Stimulated activated CD8-positive, alpha-beta memory T cell treated with anti-CD3 and anti-CD28 coated beads, Interleukin-12 subunit alpha, Interleukin-12 subunit beta, amount 100 ng/mL, for 4 hours (primary cell): ENCODE data around the gene DLX1.

ENCODE experiments used
- DNase-seq: peaks from one replicate; pipeline ENCODE4 v3.0.0-alpha.2; 2020; ENCODE audit warnings: low read depth

DLX1 gene

DNA sequence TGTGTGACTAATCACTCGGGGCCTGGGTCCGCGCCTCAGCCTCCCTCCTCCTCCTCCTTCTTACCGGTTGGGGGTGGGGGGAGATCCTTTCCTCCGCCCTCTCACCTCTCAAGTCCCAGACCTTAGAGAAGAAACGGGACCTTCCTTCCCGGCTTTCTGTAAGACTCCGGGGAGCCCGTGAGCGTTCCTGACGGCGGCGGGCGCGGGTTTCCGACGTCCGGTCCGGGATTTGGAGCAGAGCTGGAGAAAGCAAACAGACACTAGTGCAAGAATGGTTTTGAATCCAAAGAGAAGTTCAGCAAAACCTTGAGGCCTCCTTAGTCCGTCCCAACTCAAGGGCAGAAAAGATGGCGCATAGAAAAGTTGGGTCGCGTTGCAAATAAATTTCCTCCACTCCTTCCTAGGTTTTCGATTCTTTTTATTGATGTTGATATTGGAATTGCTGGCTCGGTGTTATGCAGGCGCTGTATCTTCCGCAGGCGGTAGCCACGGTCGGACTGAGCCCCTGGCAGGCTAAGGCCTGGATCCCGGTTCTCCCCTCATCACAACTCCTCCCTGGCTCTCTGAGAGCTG, 2.0 kb downstream of the DLX1 start:
- DNase-seq, result no peak

DNA sequence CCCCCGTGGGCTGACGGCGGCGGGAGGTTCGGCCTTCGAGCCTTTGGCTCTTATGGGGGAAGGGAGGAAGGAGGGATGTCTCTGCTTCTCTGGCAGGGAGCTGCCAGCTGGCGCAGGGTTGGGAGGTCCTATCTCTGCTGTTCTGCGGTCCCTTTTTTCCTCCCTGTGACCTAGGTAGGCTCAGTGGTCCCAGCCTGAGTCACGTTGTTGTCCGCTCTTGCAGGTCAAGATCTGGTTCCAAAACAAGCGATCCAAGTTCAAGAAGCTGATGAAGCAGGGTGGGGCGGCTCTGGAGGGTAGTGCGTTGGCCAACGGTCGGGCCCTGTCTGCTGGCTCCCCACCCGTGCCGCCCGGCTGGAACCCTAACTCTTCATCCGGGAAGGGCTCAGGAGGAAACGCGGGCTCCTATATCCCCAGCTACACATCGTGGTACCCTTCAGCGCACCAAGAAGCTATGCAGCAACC, 2.5 kb downstream of the DLX1 start:
- DNase-seq, result no peak

DNA sequence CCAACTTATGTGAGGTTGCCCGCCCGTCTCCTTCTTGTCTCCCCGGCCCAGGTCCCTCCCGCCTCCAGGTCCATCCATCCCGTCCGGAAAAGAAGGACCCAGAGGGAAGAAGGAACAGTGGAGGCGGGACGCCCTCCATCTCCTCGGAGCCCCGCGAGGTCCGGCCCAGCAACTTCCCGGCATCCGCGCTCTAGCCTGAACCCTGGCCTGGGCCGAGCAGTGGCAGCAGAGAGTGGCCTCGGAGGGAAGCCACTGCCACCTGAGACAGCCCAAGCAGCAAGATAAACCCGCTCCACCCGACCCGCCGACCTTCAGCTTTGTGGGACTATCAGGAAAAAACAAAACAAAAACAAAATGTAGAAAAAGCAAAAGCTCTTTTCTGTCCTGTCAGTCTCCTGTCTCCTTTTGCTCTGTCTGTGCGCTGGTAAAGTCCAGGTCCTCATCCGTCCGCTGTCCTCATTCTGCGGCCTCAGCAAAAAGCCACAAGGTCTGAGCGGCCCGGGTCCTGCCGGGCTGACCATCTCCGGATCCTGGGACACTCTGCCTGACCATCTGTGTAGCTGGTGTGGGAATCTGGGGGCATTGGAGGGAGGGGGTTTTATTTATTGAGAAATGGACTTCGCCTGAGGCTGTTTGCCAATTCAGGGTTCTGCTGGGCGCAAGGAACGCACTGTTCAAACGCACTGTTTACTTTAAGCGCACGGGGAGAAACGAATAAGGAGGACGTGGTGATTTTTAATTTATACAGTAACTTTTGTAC, 3.1 kb downstream of the DLX1 start:
- no peak for DNase-seq

DNA sequence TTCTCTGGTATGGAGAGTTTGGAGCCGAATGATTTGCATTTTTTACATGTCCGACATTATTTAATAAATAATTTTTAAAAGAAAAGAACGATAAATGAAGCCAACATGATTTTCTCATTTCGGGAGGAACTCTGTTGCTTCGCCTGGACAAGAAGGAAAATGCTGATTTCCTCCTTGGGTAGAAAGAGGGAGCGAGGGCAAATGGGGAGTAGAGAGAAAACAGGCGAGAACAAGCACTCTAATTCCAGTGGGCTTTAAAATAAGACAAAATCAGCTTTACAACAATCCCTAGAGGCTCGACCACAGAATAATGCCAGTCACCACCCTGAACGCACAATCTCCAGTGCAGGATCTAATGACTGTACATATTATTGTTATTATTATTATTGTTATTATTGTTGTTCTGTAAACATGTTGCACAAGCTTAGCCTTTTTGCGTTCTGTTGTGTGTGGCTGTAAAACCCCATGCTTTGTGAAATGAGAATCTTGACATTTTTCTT, 3.7 kb downstream of the DLX1 start:
- no peak for DNase-seq

DNA sequence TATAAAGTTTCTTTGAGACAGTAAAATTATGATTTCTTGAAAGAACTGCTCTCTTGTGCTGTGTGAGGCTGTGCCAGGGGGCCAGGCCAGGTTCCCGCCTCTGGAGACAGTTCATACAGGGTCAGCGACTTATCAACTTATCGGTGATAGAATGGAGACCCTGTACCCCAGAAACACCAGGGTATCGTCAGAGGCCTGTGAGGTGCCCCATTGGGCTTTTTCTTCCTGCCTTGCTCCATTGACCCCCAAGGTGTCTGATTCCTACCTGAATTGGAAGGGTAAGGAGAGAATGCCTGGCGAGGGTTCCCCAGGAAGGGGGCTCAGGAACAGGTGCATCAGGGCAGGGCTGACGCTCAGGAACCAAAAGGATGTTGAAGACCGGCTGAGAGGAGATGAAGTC, 4.3 kb downstream of the DLX1 start:
- DNase-seq, result no peak

DNA sequence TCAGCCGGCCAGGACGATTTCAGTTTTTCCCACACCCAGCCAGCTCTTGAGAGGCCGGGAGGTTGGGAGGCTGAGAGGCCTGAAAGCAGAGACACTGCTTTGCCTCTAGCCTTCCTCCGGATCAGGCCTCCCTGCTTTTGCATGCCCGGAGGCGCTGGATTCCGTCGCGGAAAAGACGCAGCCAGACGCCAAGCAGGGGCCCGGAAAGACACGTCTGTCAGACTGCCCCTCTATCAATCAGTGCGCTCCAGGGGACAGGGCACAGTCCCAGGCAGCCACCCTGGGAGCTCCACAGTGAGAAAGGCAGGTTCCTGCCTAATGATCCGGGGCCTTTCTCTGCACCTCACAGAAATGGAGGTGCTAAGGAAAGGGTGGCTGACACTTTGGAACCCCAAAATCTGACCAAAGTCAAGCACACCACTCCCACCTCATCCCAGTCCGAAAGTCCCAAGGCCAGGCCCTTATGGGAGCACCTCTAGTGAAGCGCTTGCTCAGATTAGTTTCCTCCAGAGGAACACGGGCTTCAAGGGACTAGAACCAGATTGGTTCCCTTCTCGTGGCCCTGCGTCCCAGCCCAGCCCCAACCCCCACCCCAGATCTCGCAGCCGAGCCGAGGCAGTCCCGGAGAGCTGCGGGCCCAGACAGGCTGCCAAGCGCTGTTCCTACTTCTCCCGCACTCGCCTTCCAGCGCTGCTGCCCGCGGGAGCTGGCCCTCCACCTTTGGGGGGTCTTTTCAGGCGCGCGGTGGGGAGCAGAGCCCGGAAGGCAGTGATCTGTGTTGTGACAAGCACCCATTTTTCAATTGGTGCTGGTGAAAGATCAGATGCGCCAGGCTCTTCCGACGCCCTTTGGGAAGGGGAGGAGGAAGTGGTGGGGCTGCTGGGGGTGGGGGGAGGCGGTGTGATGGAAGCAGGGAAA, 5.0 kb downstream of the DLX1 start:
- DNase-seq, result no peak

DNA sequence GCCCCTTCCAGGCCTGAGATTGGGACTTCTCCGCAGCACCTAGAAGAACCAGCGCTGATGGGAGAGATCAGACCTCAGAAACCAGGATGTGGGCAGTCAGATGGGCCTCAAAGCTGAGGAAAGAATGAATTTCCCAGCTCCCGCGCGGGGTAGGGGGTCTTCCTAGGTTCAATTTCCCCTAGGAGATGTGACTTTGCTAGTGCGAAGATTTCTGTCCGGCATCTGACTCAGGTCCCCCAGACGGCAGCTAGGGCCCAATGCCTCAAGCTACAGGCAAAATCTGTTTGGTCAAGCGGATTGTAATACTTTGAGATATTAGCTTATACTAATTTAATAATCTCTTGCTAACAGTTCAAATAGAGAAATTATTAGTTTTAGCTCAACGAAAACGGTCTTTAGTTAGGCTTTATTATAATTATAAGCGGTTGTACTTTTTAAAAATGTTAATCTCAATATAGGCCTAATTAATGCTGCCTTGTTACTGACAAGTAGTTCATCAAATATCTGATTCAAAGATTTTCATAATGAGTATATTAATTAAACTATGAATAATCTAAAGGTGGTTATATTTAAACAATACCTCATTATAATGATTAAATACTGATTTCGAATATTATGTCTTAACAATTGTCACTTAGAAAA, 5.8 kb downstream of the DLX1 start:
- no peak for DNase-seq

DNA sequence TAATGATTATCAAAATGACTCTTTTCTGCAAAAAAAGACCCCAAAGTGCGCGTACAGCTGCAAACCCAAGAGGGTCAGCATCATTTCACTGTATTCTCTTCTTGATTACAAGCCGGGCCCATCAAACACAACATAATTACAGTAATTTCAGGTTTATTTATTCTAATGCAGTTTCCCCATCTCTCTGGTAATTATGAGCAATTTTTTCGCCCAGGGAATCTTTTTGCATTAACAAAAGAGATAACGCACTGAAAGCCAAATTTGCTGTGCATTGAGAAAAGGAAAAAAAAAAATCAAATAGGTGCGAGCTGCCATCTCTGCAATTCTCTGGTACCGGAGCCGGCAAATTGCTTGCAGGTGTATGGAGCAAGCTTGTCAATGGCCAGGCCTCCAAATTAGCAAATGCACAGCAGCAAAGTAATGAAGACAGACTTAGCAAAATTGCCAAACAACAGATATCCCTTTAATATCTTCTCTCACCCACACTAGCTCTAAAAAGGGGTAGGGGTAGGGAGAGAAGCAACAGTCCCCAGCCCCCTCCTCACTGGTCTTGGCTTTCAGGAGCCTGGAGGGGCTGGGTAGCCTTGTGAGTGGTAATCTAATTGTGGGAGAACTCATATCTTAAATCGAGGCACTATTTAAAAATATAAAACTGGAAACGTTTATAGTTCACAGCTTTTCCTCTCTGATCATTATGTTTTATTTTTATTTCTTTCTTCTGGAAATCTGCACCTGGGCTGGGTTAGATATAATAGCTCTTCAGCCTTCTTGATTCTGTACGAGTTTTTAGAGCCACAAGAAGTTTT, 6.7 kb downstream of the DLX1 start:
- no peak for DNase-seq

DNA sequence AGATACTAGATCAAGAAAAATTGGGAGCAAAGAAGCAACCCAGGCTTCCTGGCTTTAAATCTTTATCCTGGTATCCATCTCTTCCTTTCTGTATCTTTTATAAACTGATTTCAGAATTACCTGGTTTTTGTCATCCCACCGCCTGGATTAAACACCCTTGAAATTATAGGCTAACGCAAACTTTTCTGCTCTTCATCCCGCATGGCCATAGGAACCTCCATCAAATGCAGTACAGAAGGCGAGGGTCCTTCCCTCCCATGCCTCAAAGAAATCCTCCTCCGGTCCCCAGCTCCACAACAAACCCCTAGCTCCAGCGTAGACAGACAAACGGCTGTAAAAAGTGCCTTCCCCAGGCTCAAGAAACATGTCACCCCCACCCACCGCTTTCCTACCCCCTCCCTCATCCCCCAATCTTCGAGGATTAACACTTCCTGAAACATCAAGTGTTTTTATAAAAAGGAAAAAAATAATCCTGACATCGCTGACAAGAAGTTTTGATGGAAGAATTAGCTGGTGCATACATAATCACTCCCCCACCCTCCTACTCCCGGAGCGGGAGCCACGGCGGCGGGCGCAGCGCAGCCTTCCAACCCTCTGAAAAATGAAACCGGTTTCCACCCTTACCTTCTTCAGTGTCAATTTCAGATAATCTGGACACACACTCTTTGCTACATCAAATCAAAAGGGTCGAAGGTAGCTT, 7.6 kb downstream of the DLX1 start:
- DNase-seq, result no peak

DNA sequence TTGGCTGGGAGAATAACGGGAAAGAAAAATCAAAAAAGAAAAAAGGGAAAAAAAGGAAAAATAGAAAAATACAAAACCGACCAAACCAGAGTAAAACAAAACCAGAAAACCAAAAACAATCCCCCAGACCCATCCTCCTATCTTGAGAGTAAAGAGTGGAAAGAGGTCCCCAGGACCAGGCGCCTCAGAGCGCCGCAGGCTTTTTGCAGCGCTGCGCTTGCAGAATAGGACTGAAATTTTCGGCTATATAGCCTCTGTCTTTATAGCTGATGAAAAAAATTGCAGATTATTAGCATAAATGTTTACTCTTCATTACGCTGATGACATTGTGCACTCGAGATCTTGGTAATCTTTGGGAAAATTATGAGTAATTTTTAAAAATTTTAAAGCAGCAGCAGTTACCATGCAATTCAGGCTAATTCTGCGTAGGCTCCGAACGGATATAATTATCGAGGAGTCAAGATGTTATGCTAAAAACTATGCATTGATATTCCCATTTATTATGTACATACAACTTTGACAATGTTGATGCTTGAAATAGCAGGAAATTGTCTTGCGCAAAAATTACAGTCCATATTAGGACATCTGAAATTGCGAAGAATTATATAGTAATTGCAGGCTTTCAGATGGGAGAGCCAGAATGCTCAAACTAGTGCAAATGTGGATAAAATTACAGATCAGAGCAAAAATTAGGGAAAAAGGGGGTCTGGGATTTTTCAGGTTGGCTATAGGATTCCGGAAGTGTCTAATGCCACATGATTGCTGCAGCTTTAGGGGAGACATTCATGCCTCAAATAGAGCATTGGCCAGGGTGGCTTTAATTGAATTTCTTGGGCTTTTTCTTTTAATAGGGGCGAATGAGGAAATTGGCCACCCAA, 8.3 kb downstream of the DLX1 start:
- DNase-seq, result no peak

DNA sequence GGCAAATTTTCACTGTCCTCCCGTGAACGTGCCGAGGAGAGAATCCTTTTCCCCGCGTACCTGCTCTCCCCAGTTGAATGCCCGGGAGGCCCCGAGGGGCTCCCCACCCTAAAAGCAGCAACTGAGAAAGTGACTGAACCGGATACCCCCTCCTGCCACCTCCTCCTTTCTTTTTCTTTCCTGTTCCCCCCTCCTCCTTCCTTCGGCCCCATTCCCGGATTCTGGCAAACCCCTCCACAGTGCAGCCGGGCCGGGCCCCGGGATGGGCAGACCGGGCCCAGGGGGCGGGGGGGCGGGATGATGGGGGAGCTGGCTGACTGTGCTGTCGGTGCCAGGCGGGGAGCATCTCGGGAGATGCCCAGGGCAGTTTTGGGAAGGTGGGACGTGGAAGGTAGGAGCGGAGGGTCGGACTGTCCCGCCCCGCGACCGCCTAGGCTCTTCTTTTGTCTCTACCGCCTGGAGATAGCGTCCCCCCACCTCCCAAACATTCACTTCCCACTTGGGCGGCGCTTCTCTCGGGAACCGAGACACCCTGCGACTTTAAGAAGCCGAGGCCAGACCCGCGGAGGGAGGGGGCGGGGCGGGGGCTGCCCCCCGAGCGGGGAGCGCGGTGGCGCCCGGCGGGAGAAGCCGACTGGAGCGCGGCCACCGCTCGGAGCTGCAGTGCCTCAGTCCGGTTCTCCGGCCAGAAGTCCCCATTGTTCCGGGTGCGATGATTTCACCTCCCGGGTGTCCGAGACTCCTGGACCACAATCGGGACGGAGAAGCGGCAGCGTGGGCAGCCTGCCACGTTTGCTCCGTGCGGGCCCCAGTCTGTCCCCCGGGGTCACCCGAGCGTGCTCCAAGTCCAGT, 9.2 kb downstream of the DLX1 start:
- DNase-seq, result no peak

DNA sequence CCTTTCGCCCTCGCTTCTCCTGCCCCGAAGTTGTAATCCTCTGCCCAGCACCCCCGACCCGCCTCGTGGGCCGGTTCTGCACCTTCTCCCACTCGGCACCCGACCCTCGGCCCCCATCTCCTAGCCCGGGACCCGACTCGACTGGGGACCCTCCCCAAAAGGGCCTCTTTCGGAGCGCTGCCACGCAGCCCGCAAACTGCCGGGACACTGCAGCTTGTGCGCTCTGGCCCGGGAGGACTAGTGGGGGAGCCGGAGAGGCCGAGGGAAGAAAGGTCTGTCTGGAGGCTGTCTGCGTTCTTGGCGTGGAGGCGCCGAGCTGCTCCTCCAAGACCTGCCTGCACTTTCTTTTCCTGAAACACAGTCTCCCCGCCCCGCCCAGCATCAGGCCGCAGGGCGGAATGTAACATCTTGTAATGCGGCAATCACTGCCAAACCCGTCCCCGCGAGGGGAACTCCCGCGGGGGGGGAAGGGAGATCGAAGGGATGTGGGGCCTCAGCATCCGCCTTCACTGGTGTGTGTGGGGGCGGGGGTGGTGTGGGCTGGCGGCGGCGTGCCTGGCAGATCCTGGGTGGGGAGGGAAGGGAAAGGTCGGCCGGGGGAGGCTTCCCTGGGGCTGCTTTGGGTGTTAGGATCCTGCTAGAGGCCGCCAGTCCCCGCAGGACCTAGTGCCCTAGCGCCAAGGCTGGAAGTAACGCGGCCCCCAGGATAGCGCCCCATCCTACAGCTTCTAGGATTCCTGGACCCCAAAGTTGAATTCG, 10.0 kb downstream of the DLX1 start:
- DNase-seq, result peak; percentile 55

DNA sequence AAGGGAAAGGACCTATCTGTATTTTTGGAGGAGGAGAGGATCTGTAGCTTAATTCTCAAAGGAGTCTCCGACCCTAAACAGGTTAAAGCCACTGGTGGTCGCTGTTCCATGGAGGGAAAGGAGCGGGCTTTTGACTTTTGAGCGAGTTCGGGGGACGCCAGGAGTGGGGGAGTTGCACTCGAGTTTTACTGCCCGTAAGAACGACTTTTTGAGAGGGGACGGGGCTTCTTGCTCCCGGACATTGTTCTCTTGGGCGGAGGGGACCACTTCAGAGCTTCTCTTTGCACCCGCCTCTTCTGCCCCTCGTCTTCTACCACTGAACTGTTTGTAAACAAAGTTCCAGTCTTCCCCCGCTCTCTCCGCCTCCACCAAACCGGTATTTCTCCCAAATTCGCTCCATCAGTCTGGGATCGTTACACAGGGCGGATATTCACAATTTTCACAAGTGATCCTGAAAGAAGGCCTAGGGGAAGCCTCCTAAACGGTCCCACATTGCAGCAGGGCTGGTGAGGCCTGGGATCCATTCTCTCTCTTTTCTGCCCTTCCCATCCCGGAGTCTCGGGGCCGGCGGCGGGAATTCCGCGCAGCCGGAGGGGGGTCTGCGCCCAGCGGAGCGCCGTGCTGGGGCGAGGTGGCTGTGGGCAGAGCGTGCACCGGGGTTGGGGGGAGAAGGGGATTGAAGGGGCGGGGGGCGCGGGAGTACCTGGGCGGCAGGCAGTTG, 10.8 kb downstream of the DLX1 start:
- DNase-seq, result no peak

DNA sequence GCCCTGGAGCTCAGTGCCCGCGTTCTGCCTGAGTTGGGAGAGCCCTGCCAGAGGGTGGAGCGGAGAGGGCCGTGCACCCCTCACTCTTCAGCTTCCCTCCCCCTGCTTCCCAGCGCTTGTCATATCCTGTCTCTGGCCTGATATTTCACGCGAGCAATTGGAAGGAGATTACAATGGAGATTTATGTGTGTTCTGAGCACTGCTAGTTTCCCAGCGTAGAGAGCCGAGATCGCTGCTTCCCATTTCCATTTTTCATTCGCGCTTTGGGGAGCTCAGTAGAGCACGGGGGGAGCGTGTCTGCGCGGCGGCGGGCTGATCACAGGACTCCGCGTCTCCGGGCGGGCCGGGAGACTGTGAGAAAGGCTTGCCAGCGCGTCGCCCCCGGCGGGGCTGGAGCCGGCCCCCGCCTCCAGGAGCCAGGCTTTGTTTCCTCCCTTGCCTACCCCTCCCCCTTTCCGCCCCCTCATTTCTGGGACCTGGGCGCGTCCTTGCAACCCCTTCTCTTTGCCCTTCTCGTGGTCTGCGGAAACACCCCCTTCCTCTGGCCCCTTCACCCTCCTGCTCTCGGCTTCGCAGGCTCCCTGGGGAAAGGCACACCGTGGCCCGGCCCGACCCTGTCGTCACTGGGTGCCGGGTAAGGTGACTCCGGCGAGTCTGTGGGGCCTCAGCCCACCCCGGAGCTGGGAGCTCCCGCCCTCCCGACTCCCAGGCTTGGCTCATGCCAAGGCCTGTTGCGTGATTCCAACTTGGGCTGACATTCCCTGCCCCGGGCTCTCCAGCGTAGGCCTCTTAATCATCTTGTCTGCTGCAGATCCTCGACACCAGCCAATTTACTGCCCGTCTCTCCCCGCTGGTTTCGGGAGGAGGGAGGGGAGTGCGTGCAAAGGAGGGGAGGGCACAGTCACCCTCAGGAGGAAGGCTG, 11.6 kb downstream of the DLX1 start:
- DNase-seq, result no peak

DNA sequence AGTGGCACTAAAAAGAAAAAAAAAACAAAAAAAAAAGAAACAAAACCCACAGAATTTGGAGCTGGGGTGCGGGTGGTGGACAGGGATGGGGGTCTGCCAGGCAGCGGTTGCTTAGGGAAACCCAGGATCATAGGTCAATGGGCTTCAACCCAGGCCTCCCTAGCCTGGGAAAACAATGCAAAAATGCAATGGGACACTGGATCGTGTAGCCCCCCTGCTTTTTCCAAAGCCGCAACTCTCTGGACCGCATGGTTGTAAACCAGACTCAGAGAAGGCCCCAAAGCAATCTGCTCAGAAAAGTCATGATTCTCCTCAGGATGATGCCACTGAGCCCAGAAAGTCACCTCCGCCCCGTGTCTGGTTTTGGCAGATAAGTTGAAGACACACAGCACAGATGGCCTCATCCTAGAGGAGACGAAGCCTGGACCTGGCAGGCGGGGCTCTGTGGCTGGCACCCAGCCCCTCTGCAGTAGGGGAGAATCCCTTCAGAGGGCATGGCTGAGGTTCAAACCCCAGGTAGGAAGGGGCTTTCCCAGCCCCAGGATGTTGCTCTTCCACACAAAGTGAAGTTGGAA, 12.3 kb downstream of the DLX1 start:
- no peak for DNase-seq

DNA sequence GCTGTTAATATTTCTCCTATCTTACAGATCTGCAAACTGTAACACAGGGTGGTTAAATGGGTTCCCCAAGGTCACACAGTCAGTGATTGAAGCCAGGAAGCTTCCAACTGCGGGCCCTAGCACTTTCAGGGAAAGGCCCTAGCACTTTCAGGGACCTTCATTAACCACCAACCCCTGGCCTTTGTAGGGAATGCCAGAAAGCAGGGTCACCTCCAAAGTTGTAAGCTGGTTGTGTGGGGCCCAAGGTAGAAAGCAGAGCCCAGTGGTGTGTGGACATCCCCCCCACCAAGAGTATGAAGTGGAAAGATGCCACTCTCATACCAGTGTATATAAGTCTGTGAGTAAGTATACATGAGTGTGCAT, 13.0 kb downstream of the DLX1 start:
- no peak for DNase-seq
